Mesangial cell (primary cell): ENCODE data around the gene STPG2. TPM values are rescaled to one million over a fixed set of nuclear protein-coding genes. Genes with fewer than 3 reads are reported as not detected.

Source experiments
- total RNA-seq: library from RNA; depleted of rRNA; stranded (reverse); fragments of >200 nt; gene quantifications from 2 replicates; pipeline ENCODE4 v1.2.3, GENCODE V29; 2015

STPG2 gene
- 0.13 TPM in 1 of 2 replicates, not detected in the other for total RNA-seq

GRCh38 chr4:98143001-98143899, at the start of gene STPG2:
STPG2 (minus strand) TSS chr4:98143476.

Other genes starting within 250 kb of the STPG2 start
- gene RAP1GDS1, start 117.9 kb upstream of the STPG2 start, total RNA-seq = 33.5 and 53.9 TPM in 2 replicates